ENCODE measurements around the gene GRAMD2A. TPM values are rescaled to one million over a fixed set of nuclear protein-coding genes. Genes with fewer than 3 reads are reported as not detected.

The GRAMD2A gene
- total RNA-seq, 1 experiment from 2014 or later, result 1.2 TPM

DNA sequence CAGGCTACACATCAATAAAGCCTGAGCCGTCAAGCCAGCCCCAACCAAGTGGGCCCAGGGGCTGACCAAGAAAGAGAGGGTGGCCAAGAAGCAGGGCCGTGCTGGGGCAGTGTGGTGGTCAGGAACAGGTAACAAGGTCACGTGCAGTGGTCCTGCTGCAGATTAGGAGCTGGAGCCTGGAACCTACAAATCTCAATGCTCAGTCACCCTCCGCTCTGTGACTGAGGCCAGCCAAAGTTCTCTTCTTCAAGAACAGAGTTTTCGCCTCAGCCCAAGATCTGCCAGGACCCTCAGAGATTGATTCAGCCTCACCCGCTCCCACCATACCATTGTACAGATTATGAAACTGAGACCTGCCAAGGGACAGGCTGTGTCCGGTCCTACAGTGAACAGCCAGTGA, 26.9 kb downstream of the GRAMD2A start:
- ChIA-PET POLR2A (no interaction called here), CTCF (no interaction called here)
- H3K9me3 Mint-ChIP-seq (ENCODE audit: unreplicated experiment), result no peaks in the 10 kb centered on the region
- peaks cover 16% of the 10 kb centered on the region for H3K4me1 Mint-ChIP-seq (ENCODE audit: low read depth, unreplicated experiment)
- no peaks in the 10 kb centered on the region for H3K27me3 Mint-ChIP-seq (ENCODE audit: insufficient read depth, unreplicated experiment)
- H3K4me1 ChIP-seq, result peaks cover 40% of the 10 kb centered on the region
- no peak overlapping the region for H3K27ac Mint-ChIP-seq (ENCODE audit: unreplicated experiment)
- H3K27me3 ChIP-seq (replicated peaks; ENCODE audit: control insufficient read depth, insufficient read depth, low read length), result no peaks in the 10 kb centered on the region
- H3K4me3 Mint-ChIP-seq (ENCODE audit: unreplicated experiment), result no peak overlapping the region
- no TSS peak for BruUV-seq (replicated peaks)
- no peak overlapping the region for H3K4me3 ChIP-seq (ENCODE audit: low read depth, low read length)
- H3K36me3 ChIP-seq (ENCODE audit: control insufficient read depth, insufficient read depth, low read length), result no peaks in the 10 kb centered on the region
- TF ChIP-seq CTCF (IDR thresholded peaks at IDR 0.05; ENCODE audit: insufficient read depth in 1 of 2, low read depth in 1 of 2, low read length in 1 of 2, severe bottlenecking in 1 of 2, unreplicated experiment in 1 of 2), result no peak
- DNase-seq, result no peak
- peaks cover 9% of the 10 kb centered on the region for H3K36me3 Mint-ChIP-seq (ENCODE audit: insufficient read depth, unreplicated experiment)
- H3K9me3 ChIP-seq, result no peaks in the 10 kb centered on the region
- intact Hi-C loops (cut with micrococcal nuclease; ENCODE audit: unreplicated experiment), result no loop called here

DNA sequence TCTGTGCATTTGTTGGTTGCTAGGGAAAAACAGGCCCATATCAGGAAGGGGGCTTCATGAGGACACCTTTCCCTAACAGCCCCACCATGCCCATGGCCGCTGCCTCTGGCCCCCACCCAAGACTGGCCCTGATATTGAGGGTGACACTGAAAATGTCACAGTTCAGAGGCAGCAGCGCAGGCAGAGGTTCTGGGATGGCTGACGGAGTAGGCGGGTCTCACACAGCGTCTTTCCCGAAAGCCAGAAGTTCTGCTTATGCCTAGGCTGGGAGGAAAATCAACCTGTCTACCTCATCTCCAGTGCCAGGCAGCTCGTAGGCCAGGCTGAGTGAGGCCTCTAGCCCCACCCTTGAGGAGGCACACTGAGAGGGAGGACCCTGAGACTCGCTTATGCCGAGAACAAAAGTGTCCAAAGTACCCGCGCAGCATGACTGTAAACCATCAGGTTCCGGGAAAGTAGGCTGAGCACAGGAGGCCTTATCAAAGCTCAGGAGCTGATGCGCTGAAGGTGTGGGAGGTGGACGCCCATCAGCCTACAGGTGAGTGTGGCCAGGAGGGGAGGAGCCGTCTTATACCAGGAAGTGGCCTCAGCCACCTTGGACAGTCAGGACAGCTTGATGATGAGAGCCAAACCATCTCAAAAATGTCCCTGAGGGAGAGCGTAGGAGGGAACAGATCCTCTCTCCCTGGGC, 27.5 kb downstream of the GRAMD2A start:
- peak in 1 of 2 experiments; percentile 78 for DNase-seq
- intact Hi-C loops (cut with micrococcal nuclease; ENCODE audit: unreplicated experiment), result no loop called here
- Mint-ChIP-seq H3K4me1 (ENCODE audit: low read depth, unreplicated experiment) (peaks cover 10% of the 10 kb centered on the region), H3K36me3 (ENCODE audit: insufficient read depth, unreplicated experiment) (peaks cover 9% of the 10 kb centered on the region), H3K9me3 (ENCODE audit: unreplicated experiment) (no peaks in the 10 kb centered on the region), H3K4me3 (ENCODE audit: unreplicated experiment) (no peak overlapping the region), H3K27ac (ENCODE audit: unreplicated experiment) (no peak overlapping the region), H3K27me3 (ENCODE audit: insufficient read depth, unreplicated experiment) (no peaks in the 10 kb centered on the region)
- H3K4me3 ChIP-seq (ENCODE audit: low read depth, low read length), result no peak overlapping the region
- CTCF ChIA-PET, result no interaction called here
- BruUV-seq (replicated peaks), result no TSS peak
- no peaks in the 10 kb centered on the region for H3K9me3 ChIP-seq
- TF ChIP-seq CTCF (IDR thresholded peaks at IDR 0.05; ENCODE audit: insufficient read depth in 1 of 2, low read depth in 1 of 2, low read length in 1 of 2, severe bottlenecking in 1 of 2, unreplicated experiment in 1 of 2), result no peak
- peaks cover 40% of the 10 kb centered on the region for H3K4me1 ChIP-seq
- POLR2A ChIA-PET, result no interaction called here
- no peaks in the 10 kb centered on the region for H3K27me3 ChIP-seq (replicated peaks; ENCODE audit: control insufficient read depth, insufficient read depth, low read length)
- no peaks in the 10 kb centered on the region for H3K36me3 ChIP-seq (ENCODE audit: control insufficient read depth, insufficient read depth, low read length)

GRCh38 chr15:72169236-72169920, 28.2 kb downstream of the GRAMD2A start:
- H3K4me1 Mint-ChIP-seq (ENCODE audit: low read depth, unreplicated experiment), result peaks cover 8% of the 10 kb centered on the region
- H3K4me3 ChIP-seq (ENCODE audit: low read depth, low read length), result no peak overlapping the region
- H3K36me3 ChIP-seq (ENCODE audit: control insufficient read depth, insufficient read depth, low read length), result no peaks in the 10 kb centered on the region
- ChIA-PET CTCF (no interaction called here), POLR2A (no interaction called here)
- H3K36me3 Mint-ChIP-seq (ENCODE audit: insufficient read depth, unreplicated experiment), result peaks cover 9% of the 10 kb centered on the region
- H3K4me1 ChIP-seq, result peaks cover 40% of the 10 kb centered on the region
- intact Hi-C loops (cut with micrococcal nuclease; ENCODE audit: unreplicated experiment), result no loop called here
- H3K4me3 Mint-ChIP-seq (ENCODE audit: unreplicated experiment), result peak overlapping the region; percentile 48
- no peaks in the 10 kb centered on the region for H3K9me3 Mint-ChIP-seq (ENCODE audit: unreplicated experiment)
- no peaks in the 10 kb centered on the region for H3K27me3 ChIP-seq (replicated peaks; ENCODE audit: control insufficient read depth, insufficient read depth, low read length)
- no peaks in the 10 kb centered on the region for H3K27me3 Mint-ChIP-seq (ENCODE audit: insufficient read depth, unreplicated experiment)
- no peak for TF ChIP-seq CTCF (IDR thresholded peaks at IDR 0.05; ENCODE audit: insufficient read depth in 1 of 2, low read depth in 1 of 2, low read length in 1 of 2, severe bottlenecking in 1 of 2, unreplicated experiment in 1 of 2)
- no peak for DNase-seq
- H3K27ac Mint-ChIP-seq (ENCODE audit: unreplicated experiment), result no peak overlapping the region
- no peaks in the 10 kb centered on the region for H3K9me3 ChIP-seq
- no TSS peak for BruUV-seq (replicated peaks)
